Adrenal gland (tissue), 12 donors: ENCODE measurements around the gene ROR2. TPM values are rescaled to one million over a fixed set of nuclear protein-coding genes. Genes with fewer than 3 reads are reported as not detected.

ENCODE experiments used
- DNase-seq, 7 donors: peaks; one replicate each; pipeline ENCODE4 v3.0.0-alpha.2; 2019 to 2020
- H3K27ac ChIP-seq, 5 donors: fragments of 200-600 bp; sonication (generic) in 4 of 5; 1 replicate in 3 of 5; 2 replicates in 2 of 5; pipeline versions ENCODE4 v1.5.1 to v1.8.0; 2016 to 2020; ENCODE audit warnings: mild to moderate bottlenecking in 1 of 5
- H3K27me3 ChIP-seq: fragments of 200-600 bp; 2 replicates; pipeline ENCODE4 v1.8.0; 2021
- H3K36me3 ChIP-seq, 2 donors: fragments of 200-600 bp; replicated peaks in 1 of 2; 1 replicate in 1 of 2; 2 replicates in 1 of 2; pipeline versions ENCODE4 v1.5.1 to v1.8.0; 2018 to 2022
- H3K4me1 ChIP-seq, 2 donors: fragments of 200-600 bp; replicated peaks in 1 of 2; 1 replicate in 1 of 2; 2 replicates in 1 of 2; pipeline versions ENCODE4 v1.5.1 to v1.8.0; 2018 to 2021
- H3K4me3 ChIP-seq, 4 donors: fragments of 200-600 bp; sonication (generic) in 3 of 4; one replicate each; pipeline ENCODE4 v1.5.1; 2016 to 2018
- H3K9me3 ChIP-seq, 3 donors: fragments of 200-600 bp; sonication (generic) in 1 of 3; replicated peaks in 1 of 3; 1 replicate in 2 of 3; 2 replicates in 1 of 3; pipeline versions ENCODE4 v1.5.1 to v1.8.0; 2016 to 2021
- CTCF ChIP-seq, 6 experiments: fragments of 450-650 bp in 4 of 6; fragments of 200-600 bp in 2 of 6; sonication (generic) in 1 of 6; IDR thresholded peaks; 1 replicate in 5 of 6; 2 replicates in 1 of 6; pipeline versions ENCODE4 v1.5.1 to v1.8.0; 2016 to 2021; ENCODE audit warnings: antibody characterized with exemption in 6 of 6, mild to moderate bottlenecking in 2 of 6, moderate library complexity in 1 of 6
- POLR2A ChIP-seq, 2 donors: fragments of 450-650 bp; IDR thresholded peaks; one replicate each; pipeline ENCODE4 v1.6.1; 2017; ENCODE audit warnings: antibody characterized with exemption in 2 of 2, mild to moderate bottlenecking in 2 of 2, moderate library complexity in 1 of 2
- WGBS, 4 donors: extraction: QIAGEN DNeasy Blood & Tissue Kit in 2 of 4; methylation state at CpG; one replicate each; pipeline versions ENCODE4 v1.1.5 to v1.1.7; 2013 to 2017; 5-methylcytosine and 5-hydroxymethylcytosine counted together
- intact Hi-C, 2 donors: fragments of 100-400 bp; cut with DNase I; formaldehyde crosslinking; loops; one replicate each; pipeline versions ENCODE4 v1.14.1 to v1.15.0; 2022 to 2023
- polyA plus RNA-seq, 3 donors: library from polyadenylated mRNA; stranded (reverse); fragments of 200-250 nt in 2 of 3; fragments of 350-450 nt in 1 of 3; fragmentation: Illumina TruSeq in 1 of 3; extraction: RNeasy Lipid Tissue Mini Kit (QIAGEN cat#74804) in 1 of 3; gene quantifications; one replicate each; pipeline ENCODE4 v1.2.3, GENCODE V29; 2013 to 2014
- total RNA-seq, 9 donors: library from RNA; depleted of rRNA in 4 of 9; stranded (reverse); fragments of >200 nt in 4 of 9; fragments of 120-200 nt in 1 of 9; fragmentation: NEBNext Ultra II Directional in 1 of 9; extraction: Animal tissue kit (Norgen Biotek cat#: 25700) in 1 of 9; gene quantifications; one replicate each; pipeline versions ENCODE4 v1.1.0 to v1.2.4, GENCODE V29; 2013 to 2023
- donor health status: healthy with polysubstance abuse.
- donor health status: Bipolar disorder and iron deficiency.
- donor health status: DM: yes; HTN: yes; CAD: no.
- donor health status: DM: no; HTN: no; CAD: no.
- donor health status: DM: no; HTN: no; CAD: no.
- donor health status: DM: yes; HTN: yes; CAD: no.

ROR2 gene
- total and polyA plus RNA-seq, 12 donors, result 3.9 to 23.9 (median 11.4) TPM

- Histone ChIP-seq H3K4me3 (no peak overlapping the region), H3K27ac (no peak overlapping the region), H3K9me3 (no peaks in the 10 kb centered on the region), H3K4me1 (no peaks in the 10 kb centered on the region), H3K27me3 (no peaks in the 10 kb centered on the region), H3K36me3 (no peaks in the 10 kb centered on the region)
- TF ChIP-seq POLR2A (IDR thresholded peaks at IDR 0.05) (no peak), CTCF (IDR thresholded peaks at IDR 0.05) (no peak)
- 66 to 78% (median 75%) methylated on average over 3 of the region's 3 CpGs for WGBS, 4 donors
- DNase-seq, result no peak
- intact Hi-C loops, result no loop called here
Measured at GRCh38 chr9:91604451-91605179, 345.4 kb downstream of the ROR2 start.

GRCh38 chr9:91603932-91604331 lies 346.1 kb downstream of the ROR2 start:
- intact Hi-C loops, result no loop called here
- Histone ChIP-seq H3K4me1 (no peaks in the 10 kb centered on the region), H3K27ac (no peak overlapping the region), H3K36me3 (no peaks in the 10 kb centered on the region), H3K27me3 (no peaks in the 10 kb centered on the region), H3K9me3 (no peaks in the 10 kb centered on the region), H3K4me3 (no peak overlapping the region)
- WGBS, 4 donors, result 74 to 84% (median 77%) methylated on average over 3 of the region's 3 CpGs
- no peak for DNase-seq
- TF ChIP-seq POLR2A (IDR thresholded peaks at IDR 0.05), result no peak
- no peak for TF ChIP-seq CTCF (IDR thresholded peaks at IDR 0.05)

- 84 to 94% (median 85%) methylated on average over 3 of the region's 3 CpGs for WGBS, 4 donors
- Histone ChIP-seq H3K4me1 (no peaks in the 10 kb centered on the region), H3K4me3 (no peak overlapping the region), H3K27ac (no peak overlapping the region), H3K9me3 (no peaks in the 10 kb centered on the region), H3K36me3 (no peaks in the 10 kb centered on the region), H3K27me3 (no peaks in the 10 kb centered on the region)
- TF ChIP-seq CTCF (IDR thresholded peaks at IDR 0.05), result no peak
- no peak for TF ChIP-seq POLR2A (IDR thresholded peaks at IDR 0.05)
- no peak for DNase-seq
- intact Hi-C loops, result no loop called here
Measured at GRCh38 chr9:91599564-91599963, 350.5 kb downstream of the ROR2 start.

GRCh38 chr9:91591627-91592026 lies 358.4 kb downstream of the ROR2 start:
- TF ChIP-seq CTCF (IDR thresholded peaks at IDR 0.05) (no peak), POLR2A (IDR thresholded peaks at IDR 0.05) (no peak)
- H3K27me3 ChIP-seq, result no peaks in the 10 kb centered on the region
- no peaks in the 10 kb centered on the region for H3K4me1 ChIP-seq
- DNase-seq, result no peak
- H3K36me3 ChIP-seq, result no peaks in the 10 kb centered on the region
- H3K4me3 ChIP-seq, result no peak overlapping the region
- WGBS, 4 donors, result 57 to 75% (median 74%) methylated on average over 3 of the region's 3 CpGs
- H3K9me3 ChIP-seq, result no peaks in the 10 kb centered on the region
- no peak overlapping the region for H3K27ac ChIP-seq
- intact Hi-C loops, result no loop called here
